Tibial artery (tissue), 4 donors: ENCODE data around the gene ACOXL.

Source experiments
- DNase-seq, 2 donors: peaks; one replicate each; pipeline ENCODE4 v3.0.0-alpha.2; 2019
- H3K27ac ChIP-seq, 2 donors: fragments of 200-600 bp; sonication (generic) in 1 of 2; 1 replicate in 1 of 2; 2 replicates in 1 of 2; pipeline ENCODE4 v1.5.1; 2018 to 2019; ENCODE audit warnings: mild to moderate bottlenecking in 1 of 2
- H3K27me3 ChIP-seq, 2 donors: fragments of 200-600 bp; sonication (generic) in 1 of 2; one replicate each; pipeline versions ENCODE4 v1.5.1 to v1.6.0; 2016 to 2019
- H3K36me3 ChIP-seq, 3 donors: fragments of 200-600 bp; sonication (generic) in 2 of 3; one replicate each; pipeline ENCODE4 v1.5.1; 2016 to 2019; ENCODE audit warnings: mild to moderate bottlenecking in 2 of 3
- H3K4me1 ChIP-seq, 4 donors: fragments of 200-600 bp; sonication (generic) in 2 of 4; 1 replicate in 3 of 4; 2 replicates in 1 of 4; pipeline ENCODE4 v1.5.1; 2016 to 2019
- H3K4me3 ChIP-seq, 2 donors: fragments of 200-600 bp; sonication (generic) in 1 of 2; 1 replicate in 1 of 2; 2 replicates in 1 of 2; pipeline ENCODE4 v1.5.1; 2018 to 2019; ENCODE audit warnings: mild to moderate bottlenecking in 2 of 2
- H3K9me3 ChIP-seq, 3 donors: fragments of 200-600 bp; sonication (generic) in 1 of 3; one replicate each; pipeline ENCODE4 v1.5.1; 2016 to 2019
- intact Hi-C: fragments of 100-400 bp; cut with DNase I; formaldehyde crosslinking; loops from one replicate; pipeline ENCODE4 v1.15.0; 2023; ENCODE audit warnings: low total_unique reads
- TF ChIP-seq, protein P1 (sequence below), 2 experiments: fragments of 200-600 bp in 1 of 2; fragments of 450-650 bp in 1 of 2; IDR thresholded peaks; one replicate each; pipeline ENCODE4 v1.5.1; 2017 to 2019; ENCODE audit warnings: antibody characterized with exemption in 2 of 2, mild to moderate bottlenecking in 1 of 2, moderate library complexity in 1 of 2

ACOXL gene

DNA sequence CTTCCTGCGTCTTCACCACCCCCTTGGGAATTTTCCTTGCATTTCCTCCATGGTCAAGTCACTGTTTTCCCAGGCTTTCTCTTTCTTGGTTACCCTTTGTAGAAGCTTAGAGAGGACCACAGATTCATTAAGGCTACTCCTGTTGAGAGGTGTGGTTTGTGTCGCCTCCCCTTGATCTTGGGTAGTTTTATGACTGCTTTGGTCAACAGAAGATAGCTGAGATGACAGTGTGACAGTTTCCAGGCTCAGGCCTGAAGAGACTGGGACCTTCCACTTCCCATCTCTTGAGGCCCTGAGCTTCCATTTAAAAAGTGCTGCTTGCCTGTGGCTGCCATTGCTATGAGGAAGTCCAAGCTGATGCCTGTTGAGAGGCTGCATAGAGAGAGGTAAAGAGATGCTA is 5.4 kb downstream of the ACOXL start:
- no peaks in the 10 kb centered on the region for H3K36me3 ChIP-seq
- H3K4me1 ChIP-seq: peaks cover 0 to 7% (median 5%) of the 10 kb centered on the region in 4 donors
- DNase-seq: no peak
- H3K27ac ChIP-seq: no peak overlapping the region
- TF ChIP-seq, protein P1, sequence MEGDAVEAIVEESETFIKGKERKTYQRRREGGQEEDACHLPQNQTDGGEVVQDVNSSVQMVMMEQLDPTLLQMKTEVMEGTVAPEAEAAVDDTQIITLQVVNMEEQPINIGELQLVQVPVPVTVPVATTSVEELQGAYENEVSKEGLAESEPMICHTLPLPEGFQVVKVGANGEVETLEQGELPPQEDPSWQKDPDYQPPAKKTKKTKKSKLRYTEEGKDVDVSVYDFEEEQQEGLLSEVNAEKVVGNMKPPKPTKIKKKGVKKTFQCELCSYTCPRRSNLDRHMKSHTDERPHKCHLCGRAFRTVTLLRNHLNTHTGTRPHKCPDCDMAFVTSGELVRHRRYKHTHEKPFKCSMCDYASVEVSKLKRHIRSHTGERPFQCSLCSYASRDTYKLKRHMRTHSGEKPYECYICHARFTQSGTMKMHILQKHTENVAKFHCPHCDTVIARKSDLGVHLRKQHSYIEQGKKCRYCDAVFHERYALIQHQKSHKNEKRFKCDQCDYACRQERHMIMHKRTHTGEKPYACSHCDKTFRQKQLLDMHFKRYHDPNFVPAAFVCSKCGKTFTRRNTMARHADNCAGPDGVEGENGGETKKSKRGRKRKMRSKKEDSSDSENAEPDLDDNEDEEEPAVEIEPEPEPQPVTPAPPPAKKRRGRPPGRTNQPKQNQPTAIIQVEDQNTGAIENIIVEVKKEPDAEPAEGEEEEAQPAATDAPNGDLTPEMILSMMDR (IDR thresholded peaks at IDR 0.05): no peak
- intact Hi-C loops: loop anchor here (10.0 kb wide), 1 partner anchor 53 kb away; no protein-coding TSS in a partner anchor
- peaks cover 0 to 5% (median 4%) of the 10 kb centered on the region in 3 donors for H3K9me3 ChIP-seq
- peaks cover 0 to 51% of the 10 kb centered on the region in 2 donors for H3K27me3 ChIP-seq
- H3K4me3 ChIP-seq: no peak overlapping the region

DNA sequence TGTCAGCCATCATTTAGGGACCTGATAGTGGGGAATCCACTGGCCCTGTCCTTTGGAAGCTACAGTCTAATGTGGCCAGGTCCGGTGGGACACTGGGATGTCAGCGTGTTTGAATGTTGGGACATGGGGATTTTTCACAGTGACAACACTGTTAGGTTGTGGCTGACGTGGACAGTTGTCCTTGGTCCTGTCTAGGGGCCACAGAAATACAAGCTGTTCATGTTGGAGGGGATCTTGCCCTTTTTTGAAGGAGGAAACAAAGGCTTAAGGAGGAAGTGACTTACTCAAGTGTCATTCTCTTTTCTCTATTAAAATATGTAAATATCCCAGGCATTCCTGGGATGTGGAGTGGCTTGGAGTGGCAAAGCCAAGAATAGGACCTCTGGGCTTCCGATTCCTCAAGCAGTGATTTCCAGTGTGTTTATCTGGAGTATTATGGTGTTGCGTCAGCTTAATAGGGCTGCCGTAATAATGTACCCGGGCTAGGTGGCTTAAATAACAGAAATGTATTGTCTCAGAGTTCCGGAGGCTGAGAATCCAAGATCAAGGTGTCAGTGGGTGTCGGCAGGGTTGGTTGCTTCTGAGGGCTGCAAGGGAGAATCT is 8.5 kb downstream of the ACOXL start:
- TF ChIP-seq, protein P1 (IDR thresholded peaks at IDR 0.05): no peak
- Histone ChIP-seq H3K4me1 (no peaks in the 10 kb centered on the region), H3K27me3 (peaks cover 0 to 24% of the 10 kb centered on the region in 2 donors), H3K27ac (no peak overlapping the region), H3K36me3 (no peaks in the 10 kb centered on the region), H3K9me3 (peaks cover 0 to 5% (median 4%) of the 10 kb centered on the region in 3 donors), H3K4me3 (no peak overlapping the region)
- intact Hi-C loops: no loop called here
- DNase-seq: no peak

DNA sequence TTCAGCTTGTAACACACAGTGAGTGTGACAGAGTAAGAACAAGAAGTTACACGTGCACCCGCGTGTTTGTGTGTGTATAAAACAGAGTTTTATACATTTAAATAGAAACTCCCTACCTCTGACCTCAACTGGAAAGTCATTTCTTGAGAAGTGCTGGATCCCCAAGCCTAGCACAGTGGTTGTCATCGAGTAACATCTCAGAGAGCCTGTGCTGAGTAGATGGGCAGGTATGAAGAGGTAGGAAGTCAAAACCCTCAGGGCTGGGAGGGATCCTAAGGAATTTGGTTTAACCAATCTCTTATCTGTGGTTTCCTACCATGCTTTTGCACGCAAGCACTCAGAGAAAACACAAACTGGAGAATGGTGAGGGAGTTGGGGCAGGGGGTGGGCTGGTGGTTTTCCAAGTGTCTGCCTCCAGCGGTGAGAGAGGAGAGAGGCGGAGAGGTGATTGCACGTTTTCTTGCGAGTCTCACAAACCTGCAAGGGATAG is 9.2 kb downstream of the ACOXL start:
- H3K9me3 ChIP-seq: peaks cover 0 to 5% (median 4%) of the 10 kb centered on the region in 3 donors
- H3K4me3 ChIP-seq: no peak overlapping the region
- TF ChIP-seq, protein P1 (IDR thresholded peaks at IDR 0.05): no peak
- intact Hi-C loops: no loop called here
- no peak for DNase-seq
- no peak overlapping the region for H3K27ac ChIP-seq
- no peaks in the 10 kb centered on the region for H3K4me1 ChIP-seq
- no peaks in the 10 kb centered on the region for H3K36me3 ChIP-seq
- peaks cover 0 to 17% of the 10 kb centered on the region in 2 donors for H3K27me3 ChIP-seq

DNA sequence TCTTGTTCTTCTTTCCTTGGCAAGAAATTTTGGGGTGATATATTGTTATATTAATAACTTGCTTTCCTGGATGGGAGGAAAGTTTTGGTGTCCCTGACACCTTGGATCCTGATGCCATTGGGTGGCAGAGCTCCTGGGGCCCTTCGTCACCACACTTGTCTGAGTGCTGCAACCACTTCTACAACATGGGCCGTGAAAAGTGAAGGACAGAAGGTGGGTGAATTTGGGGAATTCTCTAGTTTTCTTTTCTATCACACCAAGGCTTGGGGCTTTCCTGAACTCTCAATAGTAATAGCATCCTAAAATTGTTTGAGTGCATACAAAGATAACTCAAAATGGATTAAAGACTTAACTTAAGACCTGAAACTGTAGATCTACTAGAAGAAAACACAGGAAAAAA is 10.0 kb downstream of the ACOXL start:
- TF ChIP-seq, protein P1 (IDR thresholded peaks at IDR 0.05): no peak
- intact Hi-C loops: no loop called here

DNA sequence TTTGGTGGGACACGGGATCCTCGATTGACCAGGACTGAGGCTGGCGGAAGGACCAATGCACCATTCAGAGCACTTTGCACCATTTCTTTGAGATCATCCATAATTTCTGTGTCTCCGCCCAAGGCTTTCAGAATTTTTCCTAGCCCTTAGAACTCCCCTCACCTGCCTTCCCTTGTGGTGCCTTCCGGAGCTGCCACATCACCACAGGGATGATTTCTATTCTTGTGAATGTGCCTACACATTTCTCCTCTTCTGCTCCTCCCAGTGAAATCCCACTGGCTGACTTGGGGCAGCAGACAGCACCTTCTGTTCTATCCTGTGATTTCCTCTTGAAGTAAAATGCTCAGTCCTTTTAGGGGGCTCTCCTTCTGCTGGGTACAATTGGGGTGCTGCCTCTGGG is 11.2 kb downstream of the ACOXL start:
- Histone ChIP-seq H3K27me3 (peaks cover 0 to 10% of the 10 kb centered on the region in 2 donors), H3K4me3 (no peak overlapping the region), H3K27ac (no peak overlapping the region), H3K9me3 (peaks cover 0 to 5% (median 4%) of the 10 kb centered on the region in 3 donors), H3K36me3 (no peaks in the 10 kb centered on the region), H3K4me1 (no peaks in the 10 kb centered on the region)
- no peak for DNase-seq
- intact Hi-C loops: no loop called here
- TF ChIP-seq, protein P1 (IDR thresholded peaks at IDR 0.05): no peak

More for the DNA sequence above, 10.0 kb downstream of the ACOXL start:
- Histone ChIP-seq H3K27me3 (peaks cover 0 to 14% of the 10 kb centered on the region in 2 donors), H3K36me3 (no peaks in the 10 kb centered on the region), H3K4me3 (no peak overlapping the region), H3K27ac (no peak overlapping the region), H3K4me1 (no peaks in the 10 kb centered on the region), H3K9me3 (peaks cover 0 to 5% (median 4%) of the 10 kb centered on the region in 3 donors)
- DNase-seq: no peak
